Colonic mucosa (tissue), 4 donors: ENCODE data around the gene NKX2-8. TPM values are rescaled to one million over a fixed set of nuclear protein-coding genes. Genes with fewer than 3 reads are reported as not detected.

ENCODE experiments used
- DNase-seq: peaks from one replicate; pipeline ENCODE4 v3.0.0-alpha.2; 2020
- H3K27ac ChIP-seq: fragments of 200-600 bp; one replicate; pipeline ENCODE4 v1.8.0; 2021
- H3K27me3 ChIP-seq: fragments of 200-600 bp; one replicate; pipeline ENCODE4 v1.8.0; 2021
- H3K36me3 ChIP-seq: fragments of 200-600 bp; one replicate; pipeline ENCODE4 v1.8.0; 2021
- H3K4me1 ChIP-seq: fragments of 200-600 bp; one replicate; pipeline ENCODE4 v1.8.0; 2021; ENCODE audit warnings: mild to moderate bottlenecking
- H3K4me3 ChIP-seq: fragments of 200-600 bp; one replicate; pipeline ENCODE4 v1.8.0; 2021
- H3K9ac ChIP-seq, 2 donors: one replicate each; pipeline ENCODE4 v1.7.0; 2013; ENCODE audit warnings: control low read depth in 2 of 2, low read depth in 2 of 2, low read length in 2 of 2
- H3K9me3 ChIP-seq: fragments of 200-600 bp; one replicate; pipeline ENCODE4 v1.8.0; 2021
- CTCF ChIP-seq: fragments of 200-600 bp; IDR thresholded peaks from one replicate; pipeline ENCODE4 v1.8.0; 2022; ENCODE audit warnings: antibody characterized with exemption, mild to moderate bottlenecking
- intact Hi-C: fragments of 100-400 bp; cut with DNase I; formaldehyde crosslinking; loops from one replicate; pipeline ENCODE4 v1.14.1; 2022
- total RNA-seq, 2 donors: library from RNA; stranded (reverse); fragmentation: NEBNext Ultra II Directional in 1 of 2; extraction: Animal tissue kit (Norgen Biotek cat#: 25700) in 1 of 2; gene quantifications; one replicate each; pipeline ENCODE4 v1.2.1, GENCODE V29; 2021
- donor health status: healthy.
- donor health status: DM: no; HTN: no; CAD: no.
- donor health status: DM: no; HTN: no; CAD: no.

The NKX2-8 gene
- total RNA-seq, 2 donors from 2014 or later = not detected

- no peak for DNase-seq
- H3K36me3 ChIP-seq = no peaks in the 10 kb centered on the region
- H3K27ac ChIP-seq = no peak overlapping the region
- intact Hi-C loops = no loop called here
- no peaks in the 10 kb centered on the region for H3K9me3 ChIP-seq
- H3K4me3 ChIP-seq = no peak overlapping the region
- peaks cover 68% of the 10 kb centered on the region for H3K27me3 ChIP-seq
- H3K4me1 ChIP-seq = peaks cover 6% of the 10 kb centered on the region
- H3K9ac ChIP-seq = no peak overlapping the region
- no peak for TF ChIP-seq CTCF
Measured at GRCh38 chr14:36580141-36580855, 2.1 kb downstream of the NKX2-8 start.

- H3K27ac ChIP-seq = no peak overlapping the region
- no peaks in the 10 kb centered on the region for H3K36me3 ChIP-seq
- intact Hi-C loops = no loop called here
- TF ChIP-seq CTCF = no peak
- H3K9ac ChIP-seq = no peak overlapping the region
- no peak overlapping the region for H3K4me3 ChIP-seq
- peaks cover 6% of the 10 kb centered on the region for H3K4me1 ChIP-seq
- DNase-seq = no peak
- peaks cover 62% of the 10 kb centered on the region for H3K27me3 ChIP-seq
- no peaks in the 10 kb centered on the region for H3K9me3 ChIP-seq
Measured at GRCh38 chr14:36579573-36580140, 2.8 kb downstream of the NKX2-8 start.

- Histone ChIP-seq H3K9me3 (no peaks in the 10 kb centered on the region), H3K27me3 (peaks cover 56% of the 10 kb centered on the region), H3K27ac (no peak overlapping the region), H3K36me3 (no peaks in the 10 kb centered on the region), H3K9ac (no peak overlapping the region), H3K4me3 (no peak overlapping the region), H3K4me1 (peaks cover 6% of the 10 kb centered on the region)
- no peak for DNase-seq
- intact Hi-C loops = no loop called here
- TF ChIP-seq CTCF = no peak
Measured at GRCh38 chr14:36579001-36579555, 3.3 kb downstream of the NKX2-8 start.

GRCh38 chr14:36570065-36570464, 12.3 kb downstream of the NKX2-8 start:
- Histone ChIP-seq H3K27ac (no peak overlapping the region), H3K4me1 (no peaks in the 10 kb centered on the region), H3K27me3 (peaks cover 5% of the 10 kb centered on the region), H3K36me3 (no peaks in the 10 kb centered on the region), H3K9ac (no peak overlapping the region), H3K9me3 (no peaks in the 10 kb centered on the region), H3K4me3 (no peak overlapping the region)
- TF ChIP-seq CTCF = no peak
- intact Hi-C loops = no loop called here
- DNase-seq = no peak

- H3K9ac ChIP-seq = no peak overlapping the region
- no peaks in the 10 kb centered on the region for H3K4me1 ChIP-seq
- TF ChIP-seq CTCF = peak; percentile 70
- H3K27ac ChIP-seq = no peak overlapping the region
- no peaks in the 10 kb centered on the region for H3K9me3 ChIP-seq
- DNase-seq = no peak
- no peaks in the 10 kb centered on the region for H3K27me3 ChIP-seq
- H3K36me3 ChIP-seq = no peaks in the 10 kb centered on the region
- intact Hi-C loops = loop anchor here (5.0 to 10.0 kb wide), 3 partner anchors 388 to 598 kb away; no protein-coding TSS in a partner anchor
- no peak overlapping the region for H3K4me3 ChIP-seq
Measured at GRCh38 chr14:36556811-36557433, 25.5 kb downstream of the NKX2-8 start.
